Fibroblast of mammary gland (primary cell): ENCODE measurements around the gene UQCRHL.
"Not testable (repeated sequence)": the region's sequence is repeated elsewhere in the genome, so short reads cannot be mapped to it uniquely, and the experiment has no call there.

ENCODE experiments used
- DNase-seq: peaks from one replicate; pipeline ENCODE4 v3.0.0-alpha.2; 2010; ENCODE audit warnings: low read depth
- H3K4me3 ChIP-seq: 2 replicates; pipeline ENCODE4 v1.5.1; 2011; ENCODE audit warnings: low read depth, mild to moderate bottlenecking, low read length, moderate library complexity; ENCODE audit not compliant: control insufficient read depth
- TF ChIP-seq, protein P1 (sequence below): conservative IDR thresholded peaks from 2 replicates; pipeline ENCODE4 v1.5.1; 2011; ENCODE audit warnings: low read depth, low read length, inconsistent platforms; ENCODE audit not compliant: control insufficient read depth, insufficient read depth

Gene UQCRHL

DNA sequence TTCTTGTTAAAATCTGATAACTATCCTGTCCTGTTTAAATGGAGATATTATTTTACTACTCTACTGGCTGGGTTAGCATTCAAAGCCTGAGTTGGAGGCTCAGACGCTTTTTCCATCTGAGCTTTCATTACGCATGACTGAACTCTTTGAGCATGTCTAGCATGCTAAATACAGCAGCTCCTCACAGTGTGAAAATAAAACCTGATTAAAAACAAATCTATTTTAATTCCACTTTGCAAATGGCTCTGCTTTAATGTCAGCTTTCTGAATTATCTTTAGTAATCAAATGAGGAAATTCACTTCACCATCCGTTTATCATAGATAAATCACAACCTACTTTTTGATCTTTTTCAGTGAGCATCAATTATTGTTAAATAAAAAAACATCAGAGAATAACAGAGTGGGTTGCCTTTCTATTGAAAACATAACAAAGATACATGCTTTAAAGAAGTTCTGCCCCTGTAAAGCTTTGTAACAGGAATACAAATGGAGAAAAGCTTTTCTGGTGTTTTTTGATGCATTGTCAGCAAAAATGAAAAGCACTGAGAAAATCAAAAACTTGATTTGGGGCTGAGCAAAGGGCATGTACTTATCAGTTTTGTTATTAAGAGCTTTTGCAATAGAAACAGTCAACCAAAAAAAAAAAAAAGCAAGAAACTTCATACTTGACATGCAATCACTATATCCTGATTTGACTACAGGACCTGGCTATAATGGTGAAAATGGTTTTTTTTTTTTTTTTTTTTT is 36.5 kb upstream of the UQCRHL start:
- no peak for DNase-seq
- TF ChIP-seq, protein P1, sequence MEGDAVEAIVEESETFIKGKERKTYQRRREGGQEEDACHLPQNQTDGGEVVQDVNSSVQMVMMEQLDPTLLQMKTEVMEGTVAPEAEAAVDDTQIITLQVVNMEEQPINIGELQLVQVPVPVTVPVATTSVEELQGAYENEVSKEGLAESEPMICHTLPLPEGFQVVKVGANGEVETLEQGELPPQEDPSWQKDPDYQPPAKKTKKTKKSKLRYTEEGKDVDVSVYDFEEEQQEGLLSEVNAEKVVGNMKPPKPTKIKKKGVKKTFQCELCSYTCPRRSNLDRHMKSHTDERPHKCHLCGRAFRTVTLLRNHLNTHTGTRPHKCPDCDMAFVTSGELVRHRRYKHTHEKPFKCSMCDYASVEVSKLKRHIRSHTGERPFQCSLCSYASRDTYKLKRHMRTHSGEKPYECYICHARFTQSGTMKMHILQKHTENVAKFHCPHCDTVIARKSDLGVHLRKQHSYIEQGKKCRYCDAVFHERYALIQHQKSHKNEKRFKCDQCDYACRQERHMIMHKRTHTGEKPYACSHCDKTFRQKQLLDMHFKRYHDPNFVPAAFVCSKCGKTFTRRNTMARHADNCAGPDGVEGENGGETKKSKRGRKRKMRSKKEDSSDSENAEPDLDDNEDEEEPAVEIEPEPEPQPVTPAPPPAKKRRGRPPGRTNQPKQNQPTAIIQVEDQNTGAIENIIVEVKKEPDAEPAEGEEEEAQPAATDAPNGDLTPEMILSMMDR, result no peak
- H3K4me3 ChIP-seq, result no peak overlapping the region

DNA sequence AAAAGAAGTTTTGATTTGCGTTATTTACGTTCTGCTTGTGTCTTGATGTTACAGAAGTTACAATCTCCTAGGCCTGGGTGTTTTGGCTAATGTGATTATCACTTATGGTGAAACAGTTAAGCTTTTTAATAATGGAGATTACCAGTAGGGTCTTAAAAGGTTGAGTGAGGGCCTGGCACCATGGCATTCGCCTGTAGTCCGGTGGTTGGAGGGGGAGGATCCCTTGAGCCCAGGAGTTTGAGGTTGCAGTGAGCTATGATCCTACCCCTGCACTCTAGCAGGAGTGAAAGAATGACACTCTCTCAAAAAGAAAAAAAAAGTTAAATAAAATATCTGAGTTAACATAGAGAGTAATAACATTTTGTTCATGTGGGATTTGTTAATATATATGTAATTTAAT is 31.3 kb upstream of the UQCRHL start:
- DNase-seq, result no peak
- no peak overlapping the region for H3K4me3 ChIP-seq
- TF ChIP-seq, protein P1, result no peak

DNA sequence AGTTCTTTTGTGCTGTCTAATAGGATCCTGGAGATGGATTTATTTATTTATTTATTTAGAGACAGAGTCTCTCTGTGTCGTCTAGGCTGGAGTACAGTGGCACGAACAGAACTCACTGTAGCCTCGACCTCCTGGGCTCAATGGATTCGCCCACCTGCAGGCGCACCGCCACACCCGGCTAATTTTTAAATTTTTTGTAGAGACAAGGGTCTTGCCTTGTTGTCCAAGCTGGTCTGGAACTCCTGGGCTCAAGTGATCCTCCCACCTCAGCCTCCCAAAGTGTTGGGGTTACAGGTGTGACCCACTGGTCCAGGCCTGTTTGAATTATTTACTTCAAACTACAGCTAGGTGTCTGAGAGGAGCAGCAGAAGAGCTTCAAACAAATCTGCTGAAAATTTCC is 30.5 kb upstream of the UQCRHL start:
- DNase-seq, result no peak
- H3K4me3 ChIP-seq, result no peak overlapping the region
- TF ChIP-seq, protein P1, result no peak

DNA sequence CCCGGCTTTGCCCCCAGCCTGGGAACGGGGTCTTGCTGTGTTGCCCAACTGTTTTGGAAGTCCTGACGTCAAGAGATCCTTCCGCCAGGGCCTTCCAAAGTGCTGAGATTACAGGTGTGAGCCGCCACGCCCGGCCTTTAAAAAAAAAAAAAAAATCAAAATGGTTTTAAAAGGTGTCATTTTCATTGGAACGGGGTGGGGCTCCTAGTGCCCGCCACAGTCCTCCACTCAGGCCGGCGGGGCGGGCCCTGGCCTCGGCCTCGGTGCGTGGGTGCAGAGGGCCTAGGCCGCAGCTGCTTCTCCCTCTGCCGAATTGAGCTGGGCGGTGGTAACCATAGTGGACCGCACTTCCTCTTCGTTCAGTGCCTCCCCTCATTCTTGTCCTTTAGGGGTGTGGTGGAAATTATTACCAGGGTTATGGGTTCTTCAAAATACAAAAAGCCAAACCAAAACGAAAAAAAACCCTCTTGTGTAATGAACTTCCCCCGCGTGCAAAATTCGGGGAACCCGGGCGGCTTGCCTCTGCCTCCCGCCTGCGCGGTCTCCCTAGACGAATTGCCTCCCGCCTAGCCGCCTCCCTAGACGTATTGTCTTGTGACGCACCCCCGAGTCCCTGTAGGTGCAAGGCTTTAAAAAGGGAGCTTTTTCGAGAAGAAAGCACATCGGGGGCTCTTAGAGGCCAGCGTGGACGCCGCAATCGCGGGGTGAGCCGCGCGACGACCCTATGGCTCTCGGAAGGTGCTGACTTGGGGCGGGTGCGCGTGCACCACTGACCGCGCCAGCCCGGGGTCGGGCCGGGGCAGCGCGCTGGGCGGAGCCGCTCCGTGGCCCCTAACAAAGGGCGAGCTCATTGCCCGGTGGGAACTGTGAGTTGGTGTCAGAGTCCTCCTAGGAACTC is 29.6 kb upstream of the UQCRHL start:
- no peak overlapping the region for H3K4me3 ChIP-seq
- no peak for DNase-seq
- TF ChIP-seq, protein P1, result no peak

DNA sequence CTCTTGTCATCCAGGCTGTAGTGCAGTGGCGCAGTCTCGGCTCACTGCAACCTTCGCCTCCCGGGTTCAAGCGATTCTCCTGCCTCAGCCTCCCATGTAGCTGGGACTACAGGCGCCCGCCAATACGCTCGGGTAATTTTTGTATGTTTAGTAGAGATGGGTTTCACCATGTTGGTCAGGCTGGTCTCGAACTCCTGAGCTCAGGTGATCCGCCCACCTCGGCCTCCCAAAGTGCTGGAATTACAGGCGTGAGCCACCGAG is 29.0 kb upstream of the UQCRHL start:
- not testable (repeated sequence) for DNase-seq
- H3K4me3 ChIP-seq, result peak overlapping the region; percentile 67

DNA sequence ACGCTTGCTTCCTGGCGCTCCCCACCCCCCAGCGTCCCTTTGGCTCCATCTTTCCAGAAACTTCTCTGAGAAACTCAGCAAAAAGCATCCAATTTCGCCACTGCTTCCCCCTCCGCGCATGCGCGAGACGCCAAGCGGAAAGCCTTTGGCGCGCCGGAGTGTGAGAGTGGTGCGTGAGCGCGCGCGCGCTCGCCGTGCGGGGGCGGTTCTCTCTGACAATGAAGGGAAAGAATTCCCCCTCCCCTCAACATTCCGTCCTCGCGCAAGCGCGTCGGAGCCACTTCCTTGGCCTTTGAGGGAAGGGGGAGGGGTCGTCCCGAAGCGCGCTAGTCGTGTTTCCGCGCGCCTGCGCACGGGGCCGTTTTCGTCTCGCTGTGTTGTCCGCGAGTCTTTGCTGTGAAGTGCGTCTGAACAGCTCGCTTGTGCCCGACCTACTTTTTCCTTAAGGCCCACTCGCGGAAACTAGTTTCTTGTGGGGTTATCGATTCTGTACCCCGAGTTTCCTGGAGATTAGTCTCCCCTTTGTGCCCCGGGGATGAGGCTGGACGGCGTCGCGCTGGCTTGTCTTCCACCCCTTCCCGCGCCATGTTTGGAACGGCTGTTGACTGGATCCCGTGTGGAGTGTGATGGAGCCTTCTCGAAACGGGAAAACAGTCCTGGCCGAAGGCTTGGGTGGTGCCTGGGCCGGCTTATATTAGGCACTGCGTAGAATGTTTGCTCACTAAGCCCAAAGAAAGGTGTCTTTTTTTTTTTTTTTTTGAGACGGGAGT is 28.5 kb upstream of the UQCRHL start:
- peak overlapping the region; percentile 81 for H3K4me3 ChIP-seq
- TF ChIP-seq, protein P1, result no peak
- DNase-seq, result peak; percentile 99
